ENCODE results near the gene CEP85. TPM values are rescaled to one million over a fixed set of nuclear protein-coding genes. Genes with fewer than 3 reads are reported as not detected.

The CEP85 gene
- total and polyA plus RNA-seq, 9 of the 15 experiments (the other 6 are each of a cell fraction or from before 2014, with no cell fraction given), result 42.1 to 140 (median 92.6) TPM

GRCh38 chr1:26288311-26288941 is 54.4 kb downstream of the CEP85 start:
- Histone ChIP-seq H3K36me3 (ENCODE audit: control insufficient read depth, insufficient read depth, low read length) (peaks cover 6% of the 10 kb centered on the region; the same call in 1 of the 3 replicates), H3K9ac (ENCODE audit: insufficient read depth in 1 of 2, low read depth in 2 of 2, low read length in 2 of 2) (peak overlapping the region; percentile 32 to 85), H2AFZ (ENCODE audit: low read depth, low read length) (peak overlapping the region; percentile 5; the same call in 1 of the 2 replicates), H3K9me3 (replicated peaks; ENCODE audit: control insufficient read depth, insufficient read depth, low read depth, low read length) (no peaks in the 10 kb centered on the region), H3K27me3 (ENCODE audit: control insufficient read depth in 2 of 2, insufficient read depth in 2 of 2, low read length in 2 of 2) (no peaks in the 10 kb centered on the region), H4K20me1 (replicated peaks; ENCODE audit: control insufficient read depth, insufficient read depth, low read length) (no peaks in the 10 kb centered on the region), H3K4me2 (ENCODE audit: insufficient read depth, low read length) (peak overlapping the region; percentile 2), H3K27ac (ENCODE audit: extremely low read depth, low read depth, low read length) (peak overlapping the region; percentile 69; the same call in 2 of the 3 replicates), H3K4me1 (replicated peaks in 1 of 2; ENCODE audit: control insufficient read depth in 2 of 2, insufficient read depth in 2 of 2, low read length in 2 of 2) (peaks cover 64 to 81% of the 10 kb centered on the region in 2 experiments), H3K79me2 (ENCODE audit: control insufficient read depth, insufficient read depth, low read length) (no peaks in the 10 kb centered on the region), H3K9me1 (ENCODE audit: control insufficient read depth, insufficient read depth, low read length) (no peaks in the 10 kb centered on the region), H3K4me3 (no peak overlapping the region)
- ChIA-PET CTCF (ENCODE audit: low intra/inter-chr PET ratio) (interaction anchor here (1.6 to 4.2 kb wide), 2 partner anchors 9 to 33 kb away, joined by 3 to 29 read pairs; partner anchors contain the start of gene SH3BGRL3), POLR2A (interaction anchor here (0.6 to 2.0 kb wide), 13 partner anchors 9 to 129 kb away, joined by 3 to 10 read pairs (median 4); partner anchors contain the start of genes CD52, SH3BGRL3 and UBXN11)
- WGBS (ENCODE audit: insufficient coverage, low coverage, missing lambda C conversion rate), result 19% methylated on average over 3 of the region's 5 CpGs
- BruUV-seq (replicated peaks), result no TSS peak
- intact Hi-C loops (cut with micrococcal nuclease), result no loop called here
- in situ Hi-C loops (cut with MboI), result loop anchor here (5.0 kb wide), 1 partner anchor 34 kb away; no protein-coding TSS in a partner anchor
- DNase-seq (ENCODE audit: extremely low read depth in 1 of 4, low spot score in 3 of 4) (peak; percentile 63 to 78 (median 64)), FAIRE-seq (peak; percentile 68), ATAC-seq (peak; percentile 5; the same call in 2 of the 3 replicates)
- 0 out of 2 replicates have a peak, but pooled peaks have one; percentile 29 for TF ChIP-seq SMAD3 (CRISPR knock-in tag; conservative IDR thresholded peaks at IDR 0.05)
- TF ChIP-seq MLX (CRISPR knock-in tag; conservative IDR thresholded peaks at IDR 0.05), result 0 out of 4 replicates have a peak, but pooled peaks of 1 of the 2 experiments have one; percentile 12
- TF ChIP-seq DPF2 (IDR thresholded peaks at IDR 0.05), result peak; percentile 60; the same call in 1 of the 2 replicates
- TF ChIP-seq PKNOX1 (IDR thresholded peaks at IDR 0.05), result peak; percentile 74; the same call in 1 of the 2 replicates
- TF ChIP-seq ZBTB11 (CRISPR knock-in tag; IDR thresholded peaks at IDR 0.05), result no peak
- TF ChIP-seq RBM34 (IDR thresholded peaks at IDR 0.05; ENCODE audit: borderline replicate concordance, insufficient read depth, low read length), result no peak
- TF ChIP-seq NCOA1 (IDR thresholded peaks at IDR 0.05; ENCODE audit: low read depth), result no peak
- TF ChIP-seq SMARCC2 (IDR thresholded peaks at IDR 0.05; ENCODE audit: low read depth), result no peak
- no peak for TF ChIP-seq ZC3H8 (IDR thresholded peaks at IDR 0.05)

Data from K562 (cell line).